GM12892 (cell line): ENCODE data around the gene TRMT13.

Source experiments
- POLR2A ChIP-seq: IDR thresholded peaks from 2 replicates; pipeline ENCODE4 v1.6.1; 2011; ENCODE audit warnings: low read depth, low read length, control low read depth
- POLR2AphosphoS5 ChIP-seq: IDR thresholded peaks from 2 replicates; pipeline ENCODE4 v1.6.1; 2011; ENCODE audit warnings: low read depth, low read length, control low read depth
- TAF1 ChIP-seq: IDR thresholded peaks from 2 replicates; pipeline ENCODE4 v1.6.1; 2011; ENCODE audit warnings: low read depth, mild to moderate bottlenecking, control low read depth, low read length, borderline replicate concordance

- TF ChIP-seq POLR2AphosphoS5 (no peak), TAF1 (no peak), POLR2A (no peak)
These were observed 19.3 kb downstream of the TRMT13 start for GRCh38 chr1:100152271-100152670.
